HepG2 (cell line): ENCODE measurements around the gene SLC25A15. TPM values are rescaled to one million over a fixed set of nuclear protein-coding genes. Genes with fewer than 3 reads are reported as not detected.

Source experiments
- ATAC-seq: fragments of 200-7000 bp; cut with Tn5 transposase; 3 replicates; pipeline ENCODE4 v1.9.1; 2020; ENCODE audit warnings: mild to moderate bottlenecking, moderate library complexity
- BruUV-seq: library from RNA; stranded (reverse); fragments of 400-500 nt; replicated peaks from 2 replicates; lab custom pipeline; 2021; lab: Mats Ljungman, UMichigan
- CTCF ChIA-PET: fragments of 300-600 bp; formaldehyde crosslinking; extraction: SDS; loops from one replicate; lab custom pipeline; 2021; ENCODE audit warnings: low total read pairs, inconsistent platforms, low intra/inter-chr PET ratio; lab: Yijun Ruan, JAX
- POLR2A ChIA-PET: fragments of 350-600 bp; sonication (Branson Sonifier 250); formaldehyde crosslinking; loops from one replicate; lab custom pipeline; 2020; ENCODE audit warnings: antibody characterized with exemption, inconsistent platforms; lab: Yijun Ruan, JAX
- DNase-seq: peaks from one replicate; pipeline ENCODE4 v3.0.0-alpha.2; 2015; ENCODE audit warnings: low spot score
- FAIRE-seq: peaks from 3 replicates; lab custom pipeline; 2011; peaks lifted over from hg19 to GRCh38; lab: Jason Lieb, UNC
- H2AFZ ChIP-seq: one replicate; pipeline ENCODE4 v1.6.1; 2011; ENCODE audit warnings: low read length, inconsistent platforms
- H3K27ac ChIP-seq: fragments of 300-600 bp; 3 replicates; pipeline ENCODE4 v1.8.0; 2011; ENCODE audit warnings: mixed run types, mild to moderate bottlenecking, mixed read lengths, low read length, inconsistent platforms; ENCODE audit not compliant: insufficient read depth; ENCODE audit errors: extremely low read length
- H3K27me3 ChIP-seq, 2 experiments: fragments of 200-600 bp in 1 of 2; 2 replicates in 1 of 2; 3 replicates in 1 of 2; pipeline versions ENCODE4 v1.6.0 to v1.8.0; 2011; ENCODE audit warnings: low read length in 2 of 2, mild to moderate bottlenecking in 2 of 2, moderate library complexity in 2 of 2, inconsistent platforms in 1 of 2; ENCODE audit not compliant: insufficient read depth in 2 of 2, control insufficient read depth in 1 of 2
- H3K36me3 ChIP-seq, 2 experiments: fragments of 200-600 bp in 1 of 2; replicated peaks in 1 of 2; 2 replicates in 1 of 2; 3 replicates in 1 of 2; pipeline versions ENCODE4 v1.5.1 to v1.8.0; 2011; ENCODE audit warnings: low read length in 2 of 2, inconsistent platforms in 1 of 2; ENCODE audit not compliant: insufficient read depth in 2 of 2, control insufficient read depth in 1 of 2
- H3K4me1 ChIP-seq: 2 replicates; pipeline ENCODE4 v1.5.1; 2012; ENCODE audit warnings: low read length, inconsistent platforms; ENCODE audit not compliant: insufficient read depth
- H3K4me2 ChIP-seq: 2 replicates; pipeline ENCODE4 v1.6.0; 2011; ENCODE audit warnings: low read depth, low read length, inconsistent platforms
- H3K4me3 ChIP-seq, 3 experiments: fragments of 200-600 bp in 1 of 3; sonication (generic), shearing (Covaris generic) in 1 of 3; replicated peaks in 1 of 3; 2 replicates each; pipeline ENCODE4 v1.5.1; 2011 to 2016; ENCODE audit warnings: low read length in 3 of 3, inconsistent platforms in 2 of 3, low read depth in 2 of 3, mild to moderate bottlenecking in 2 of 3, control low read depth in 1 of 3, mixed read lengths in 1 of 3; ENCODE audit not compliant: insufficient read depth in 1 of 3
- H3K79me2 ChIP-seq: one replicate; pipeline ENCODE4 v1.6.1; 2011; ENCODE audit warnings: low read length, inconsistent platforms; ENCODE audit not compliant: insufficient read depth
- H3K9ac ChIP-seq: 2 replicates; pipeline ENCODE4 v1.6.0; 2011; ENCODE audit warnings: mild to moderate bottlenecking, low read depth, low read length, inconsistent platforms; ENCODE audit not compliant: insufficient read depth
- H3K9me3 ChIP-seq: 2 replicates; pipeline ENCODE4 v1.5.1; 2012; ENCODE audit warnings: mild to moderate bottlenecking, low read length
- H4K20me1 ChIP-seq: 2 replicates; pipeline ENCODE4 v1.6.0; 2011; ENCODE audit warnings: inconsistent platforms, mild to moderate bottlenecking, low read length, moderate library complexity; ENCODE audit not compliant: insufficient read depth
- AGO2 ChIP-seq: fragments of 200-400 bp; formaldehyde crosslinking; optimal IDR thresholded peaks from 2 replicates; pipeline ENCODE3; 2017; ENCODE audit warnings: mild to moderate bottlenecking, low read depth, low read length, moderate library complexity
- ARID3A ChIP-seq: IDR thresholded peaks from 2 replicates; pipeline ENCODE4 v1.6.1; 2012; ENCODE audit warnings: low read depth, low read length, improper control_type of control experiment
- ARID5B ChIP-seq: IDR thresholded peaks from 2 replicates; pipeline ENCODE4 v1.4.0; 2020; ENCODE audit warnings: mild to moderate bottlenecking, missing genetic modification reagents
- CEBPZ ChIP-seq: IDR thresholded peaks from 2 replicates; pipeline ENCODE4 v1.6.1; 2012; ENCODE audit warnings: low read length, improper control_type of control experiment
- DRAP1 ChIP-seq: IDR thresholded peaks from 2 replicates; pipeline ENCODE4 v1.6.1; 2016; ENCODE audit warnings: missing genetic modification reagents, missing compliant biosample characterization
- ERF ChIP-seq: IDR thresholded peaks from 2 replicates; pipeline ENCODE4 v1.6.1; 2018; ENCODE audit warnings: missing biosample characterization, missing genetic modification reagents
- FOSL2 ChIP-seq: sonication (generic); formaldehyde crosslinking; IDR thresholded peaks from 2 replicates; pipeline ENCODE4 v1.4.0; 2020; ENCODE audit warnings: missing genetic modification reagents
- GATAD1 ChIP-seq: IDR thresholded peaks from 2 replicates; pipeline ENCODE4 v1.6.1; 2016; ENCODE audit warnings: missing genetic modification reagents, missing compliant biosample characterization
- MIER2 ChIP-seq: IDR thresholded peaks from 2 replicates; pipeline ENCODE4 v1.6.1; 2016; ENCODE audit warnings: missing biosample characterization, missing genetic modification reagents
- PPARG ChIP-seq: conservative IDR thresholded peaks from 2 replicates; pipeline ENCODE4 v1.6.1; 2016; ENCODE audit warnings: missing biosample characterization, missing genetic modification reagents
- ZNF350 ChIP-seq: sonication (generic); formaldehyde crosslinking; IDR thresholded peaks from 2 replicates; pipeline ENCODE4 v1.4.0; 2020; ENCODE audit warnings: mild to moderate bottlenecking, low read depth, missing genetic modification reagents, borderline replicate concordance
- ZNF788 ChIP-seq: sonication (generic); formaldehyde crosslinking; IDR thresholded peaks from 2 replicates; pipeline ENCODE4 v1.5.0; 2020; ENCODE audit warnings: mild to moderate bottlenecking, missing genetic modification reagents, borderline replicate concordance
- ZNF790 ChIP-seq: sonication (generic); formaldehyde crosslinking; IDR thresholded peaks from 2 replicates; pipeline ENCODE4 v1.8.0; 2022; ENCODE audit warnings: missing genetic modification reagents, mild to moderate bottlenecking, borderline replicate concordance
- WGBS: methylation state at CpG from one replicate; pipeline ENCODE4 v1.1.6; 2017; ENCODE audit warnings: low lambda C conversion rate; 5-methylcytosine and 5-hydroxymethylcytosine counted together
- in situ Hi-C: cut with HindIII; loops from 2 replicates; pipeline ENCODE4 v1.10.0; 2017; ENCODE audit warnings: low pct_unique_long_range_greater_than_20kb; ENCODE audit not compliant: extremely low pct_ligation_motif_present
- intact Hi-C: fragments of 100-400 bp; cut with micrococcal nuclease; formaldehyde crosslinking; loops from one replicate; pipeline ENCODE4 v1.10.0; 2022; ENCODE audit not compliant: unreplicated experiment
- polyA plus RNA-seq, 8 experiments: library from polyadenylated mRNA; depleted of rRNA in 3 of 8; stranded (reverse) in 7 of 8; unstranded in 1 of 8; fragments of >200 nt; fragmentation: Illumina TruSeq in 4 of 8; extraction: Trizol in 4 of 8; gene quantifications; 2 replicates each; pipeline versions ENCODE4 v1.2.1 to v1.2.3, GENCODE V29; 2011 to 2016; ENCODE audit warnings: low read depth in 4 of 8, missing spikeins in 1 of 8, mixed read lengths in 1 of 8; ENCODE audit not compliant: insufficient read depth in 1 of 8
- total RNA-seq, 5 experiments: library from RNA; depleted of rRNA; stranded (reverse); fragments of >200 nt; fragmentation: Illumina TruSeq; extraction: Trizol; gene quantifications; 2 replicates each; pipeline ENCODE4 v1.2.3, GENCODE V29; 2016; ENCODE audit warnings: low read depth in 1 of 5

Gene SLC25A15
- total and polyA plus RNA-seq, 2 of the 13 experiments (the other 11 are each of a cell fraction or from before 2014, with no cell fraction given), result 17.3 to 39.1 TPM

GRCh38 chr13:40812724-40813445 lies 23.5 kb downstream of the SLC25A15 start:
- peak; percentile 23 for ATAC-seq
- in situ Hi-C loops, result no loop called here
- no peaks in the 10 kb centered on the region for H3K79me2 ChIP-seq
- peak overlapping the region; percentile 58 for H3K27ac ChIP-seq
- WGBS, result 100% methylated on average over 3 of the region's 6 CpGs
- no peak overlapping the region for H3K9ac ChIP-seq
- H3K36me3 ChIP-seq, result peaks cover 5 to 18% of the 10 kb centered on the region in 2 experiments; a peak in 4 of 5 replicates
- TF ChIP-seq MIER2 (CRISPR knock-in tag), result no peak
- TF ChIP-seq CEBPZ, result no peak
- TF ChIP-seq ERF (CRISPR knock-in tag), result 0 out of 2 replicates have a peak, but pooled peaks have one; percentile 1
- no peak for TF ChIP-seq ARID3A
- TF ChIP-seq PPARG (CRISPR knock-in tag), result no peak
- TF ChIP-seq ZNF350 (CRISPR knock-in tag), result 0 out of 2 replicates have a peak, but pooled peaks have one; percentile 1
- TF ChIP-seq DRAP1 (CRISPR knock-in tag), result no peak
- peak; percentile 62 for TF ChIP-seq AGO2
- TF ChIP-seq ZNF788 (CRISPR knock-in tag), result no peak
- no peak for TF ChIP-seq ARID5B (CRISPR knock-in tag)
- 0 out of 2 replicates have a peak, but pooled peaks have one; percentile 17 for TF ChIP-seq FOSL2
- TF ChIP-seq GATAD1, result no peak
- no peak for TF ChIP-seq ZNF790 (CRISPR knock-in tag)
- TF ChIP-seq, all 625 proteins: peak for 4
- BruUV-seq, result no TSS peak
- H3K27me3 ChIP-seq, result no peaks in the 10 kb centered on the region
- ChIA-PET POLR2A (interaction anchor here (0.6 to 3.6 kb wide), 5 partner anchors 11 to 109 kb away, joined by 3 to 20 read pairs (median 3); partner anchors contain the start of gene SLC25A15), CTCF (interaction anchor here (1.6 to 4.5 kb wide), 2 partner anchors 32 to 36 kb away, joined by 7 to 24 read pairs; no protein-coding TSS in a partner anchor)
- H3K4me1 ChIP-seq, result peaks cover 15% of the 10 kb centered on the region
- DNase-seq (no peak), FAIRE-seq (no peak)
- H3K4me2 ChIP-seq, result no peak overlapping the region
- intact Hi-C loops, result no loop called here
- no peak overlapping the region for H2AFZ ChIP-seq
- no peak overlapping the region for H3K4me3 ChIP-seq
- no peaks in the 10 kb centered on the region for H4K20me1 ChIP-seq
- no peaks in the 10 kb centered on the region for H3K9me3 ChIP-seq
